AG20443 (cell line): Measurements from ENCODE around the gene NCBP3.
"Not testable (repeated sequence)": the region's sequence is repeated elsewhere in the genome, so short reads cannot be mapped to it uniquely, and the experiment has no call there.

Experiments
- DNase-seq: peaks from one replicate; pipeline ENCODE4 v3.0.0; 2012; ENCODE audit warnings: low spot score, mixed read lengths

The NCBP3 gene

DNA sequence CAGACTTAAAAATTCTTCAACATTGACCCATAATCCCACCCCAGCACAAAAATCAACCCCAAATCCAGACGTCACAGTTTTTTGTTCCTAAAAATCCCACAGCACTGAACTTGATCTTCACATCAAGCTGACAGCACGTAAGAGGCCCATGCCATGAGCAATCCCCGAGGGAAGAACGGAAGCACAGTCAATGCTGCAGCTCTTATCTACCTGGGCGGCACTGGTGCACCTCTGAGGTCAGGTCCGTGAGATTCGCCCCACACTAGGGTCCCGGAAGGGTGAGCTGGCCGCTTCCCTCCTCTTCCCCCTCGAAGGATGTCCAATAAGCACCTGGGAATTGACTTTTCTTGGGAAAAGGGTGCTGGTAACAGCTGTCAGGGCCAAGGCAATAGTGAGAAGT is 33.8 kb downstream of the NCBP3 start:
- DNase-seq: no peak

DNA sequence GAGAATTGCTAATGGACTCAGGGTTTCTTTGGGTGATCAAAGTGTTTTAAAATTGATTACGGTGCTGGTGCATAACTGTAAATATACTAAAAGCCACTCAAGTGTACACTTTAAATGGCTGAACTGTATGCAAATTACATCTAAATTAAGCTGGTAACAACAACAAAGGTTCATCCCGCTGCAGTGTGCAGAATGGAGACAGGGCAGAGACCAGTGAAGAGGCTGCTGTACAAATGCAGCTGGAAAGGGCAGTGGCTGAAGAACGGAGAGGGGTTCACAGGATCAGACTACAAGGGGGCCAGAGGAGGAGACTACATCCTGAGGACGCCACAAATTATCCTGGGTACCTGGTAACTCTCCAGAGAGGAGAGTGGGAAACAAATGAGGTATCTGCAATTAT is 36.0 kb downstream of the NCBP3 start:
- DNase-seq: no peak

- no peak for DNase-seq
Observed at GRCh38 chr17:3809135-3809534, 36.9 kb downstream of the NCBP3 start.

- DNase-seq: no peak
Observed at GRCh38 chr17:3808701-3809100, 37.3 kb downstream of the NCBP3 start.

DNA sequence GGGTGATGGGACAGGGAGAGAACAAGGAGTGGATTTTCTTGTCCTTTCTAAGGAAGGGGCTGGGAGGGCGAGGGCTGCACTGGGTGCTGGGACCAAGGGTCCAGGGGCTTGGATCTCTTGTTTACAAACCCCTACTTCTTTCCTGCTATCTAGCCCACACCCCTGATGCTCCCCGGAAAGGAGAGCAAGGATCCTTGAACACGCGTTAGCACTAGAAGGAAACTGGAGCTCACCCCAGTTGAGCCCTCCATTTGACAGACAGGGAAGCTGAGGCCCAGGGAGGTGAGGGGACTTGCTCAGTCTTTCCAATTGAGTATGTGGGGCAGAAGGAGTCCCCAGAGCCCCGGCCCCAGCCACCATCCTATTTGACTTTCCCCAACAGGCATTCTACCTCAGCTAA is 40.5 kb downstream of the NCBP3 start:
- DNase-seq: no peak

DNA sequence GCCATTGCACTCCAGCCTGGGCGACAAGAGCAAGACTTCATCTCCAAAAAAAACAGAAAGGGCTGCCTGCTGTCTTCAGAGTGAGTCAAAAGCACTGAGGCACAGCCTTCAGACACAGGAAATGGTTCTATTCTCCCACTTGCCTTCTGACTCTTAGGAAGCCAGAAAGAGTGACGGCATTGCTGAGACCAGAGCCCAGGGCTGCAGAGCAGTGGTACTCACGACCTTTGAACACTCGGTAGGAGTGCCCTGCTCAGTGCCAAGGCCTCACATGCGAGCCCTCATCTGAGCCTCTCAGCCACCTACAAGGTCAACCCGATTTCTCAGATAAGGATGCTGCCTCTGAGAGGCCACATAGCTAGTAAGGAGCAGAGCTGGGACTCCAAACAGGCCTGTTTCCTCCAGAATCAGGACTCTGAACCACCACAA is 41.5 kb downstream of the NCBP3 start:
- no peak for DNase-seq

DNA sequence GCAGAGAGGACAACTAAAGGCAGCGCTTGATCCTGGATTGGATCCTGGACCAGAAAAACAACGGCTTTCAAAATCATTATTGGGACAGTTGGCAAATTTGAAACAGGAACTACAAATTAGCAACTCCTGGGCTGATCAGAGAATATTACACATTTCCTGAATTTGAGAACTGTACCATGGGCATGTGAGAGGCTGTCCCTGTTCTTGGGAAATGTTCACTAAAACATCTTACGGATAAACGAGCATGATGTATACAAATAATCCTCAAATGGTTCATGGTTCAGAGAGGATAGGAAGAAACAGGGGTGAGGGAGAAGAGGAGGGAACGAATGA is 42.8 kb downstream of the NCBP3 start:
- no peak for DNase-seq

DNA sequence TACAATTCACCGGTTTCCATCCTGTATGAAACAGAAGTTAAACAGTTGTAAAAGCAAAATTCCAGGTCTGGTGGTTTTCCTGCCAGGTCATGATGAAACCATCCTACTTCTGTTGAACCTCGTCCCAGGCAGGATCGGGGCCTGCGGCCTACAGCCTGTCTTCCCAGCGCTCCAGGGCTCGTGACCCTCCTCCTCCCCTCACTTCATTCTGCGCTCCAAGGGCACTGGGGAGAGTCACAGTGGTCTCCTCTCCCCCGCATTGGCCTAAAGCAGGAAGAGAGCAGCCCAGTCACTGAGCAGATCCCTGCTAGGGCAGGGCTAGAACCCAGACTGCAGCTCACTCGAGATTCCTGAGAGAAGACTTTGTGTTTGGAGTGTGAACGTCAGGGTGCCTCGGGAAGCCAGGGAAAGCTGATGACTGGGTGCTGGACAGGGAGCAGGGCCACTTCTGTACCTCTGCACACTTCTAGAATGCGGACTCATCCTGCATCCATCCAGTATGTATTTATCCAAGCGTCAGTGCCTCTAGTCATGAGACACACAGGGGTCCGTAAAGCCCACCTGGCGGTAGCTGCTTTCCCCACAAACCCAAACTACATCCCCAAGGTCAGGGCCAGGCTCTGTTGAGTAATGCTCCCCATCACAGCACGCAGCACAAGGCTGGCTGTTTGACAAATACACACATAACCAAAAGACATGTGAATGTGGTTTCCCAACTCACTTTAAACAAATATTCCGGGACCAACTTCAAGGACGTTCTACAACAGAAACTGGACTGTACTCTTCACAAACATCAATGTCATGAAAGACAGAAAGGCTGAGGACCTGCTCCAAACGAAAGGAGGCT is 43.4 kb downstream of the NCBP3 start:
- DNase-seq: peak; percentile 85

DNA sequence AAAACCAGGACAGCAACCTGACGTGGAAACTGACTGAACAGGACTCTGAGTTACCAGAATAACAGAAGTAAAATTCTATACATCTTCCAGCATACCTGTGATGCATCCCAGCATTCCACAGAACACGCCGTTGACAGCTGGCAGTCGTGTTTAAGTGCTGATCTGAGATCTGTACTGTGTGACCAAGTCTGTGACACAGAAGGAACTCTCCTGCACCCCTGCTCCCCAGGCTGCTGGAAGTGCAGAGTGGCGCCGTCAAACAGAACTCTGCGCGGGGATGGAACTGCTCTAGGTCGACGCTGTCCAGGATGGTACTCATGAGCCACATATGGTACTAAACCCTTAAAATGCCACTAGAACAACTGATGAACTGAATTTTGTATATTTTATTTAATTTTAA is 44.3 kb downstream of the NCBP3 start:
- no peak for DNase-seq

DNA sequence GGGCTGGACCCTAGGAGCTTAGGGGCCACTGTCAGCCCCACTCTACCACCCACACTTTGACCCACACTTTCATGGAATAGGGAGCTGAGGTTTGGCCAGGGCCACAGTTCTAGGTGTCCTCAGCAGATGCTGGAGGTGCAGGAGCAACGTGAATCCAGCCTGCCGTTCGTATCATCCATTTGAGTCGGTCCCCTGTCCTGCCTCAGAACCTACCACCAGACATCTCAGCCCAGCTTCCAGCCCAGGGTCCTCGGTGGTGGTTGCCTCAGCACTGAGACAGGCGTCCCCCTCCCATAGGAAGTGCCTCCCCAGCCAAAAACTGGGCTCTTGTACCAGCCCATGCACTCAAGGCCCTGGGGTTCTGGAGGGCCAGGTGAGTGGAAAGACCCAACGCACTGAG is 44.7 kb downstream of the NCBP3 start:
- DNase-seq: no peak

DNA sequence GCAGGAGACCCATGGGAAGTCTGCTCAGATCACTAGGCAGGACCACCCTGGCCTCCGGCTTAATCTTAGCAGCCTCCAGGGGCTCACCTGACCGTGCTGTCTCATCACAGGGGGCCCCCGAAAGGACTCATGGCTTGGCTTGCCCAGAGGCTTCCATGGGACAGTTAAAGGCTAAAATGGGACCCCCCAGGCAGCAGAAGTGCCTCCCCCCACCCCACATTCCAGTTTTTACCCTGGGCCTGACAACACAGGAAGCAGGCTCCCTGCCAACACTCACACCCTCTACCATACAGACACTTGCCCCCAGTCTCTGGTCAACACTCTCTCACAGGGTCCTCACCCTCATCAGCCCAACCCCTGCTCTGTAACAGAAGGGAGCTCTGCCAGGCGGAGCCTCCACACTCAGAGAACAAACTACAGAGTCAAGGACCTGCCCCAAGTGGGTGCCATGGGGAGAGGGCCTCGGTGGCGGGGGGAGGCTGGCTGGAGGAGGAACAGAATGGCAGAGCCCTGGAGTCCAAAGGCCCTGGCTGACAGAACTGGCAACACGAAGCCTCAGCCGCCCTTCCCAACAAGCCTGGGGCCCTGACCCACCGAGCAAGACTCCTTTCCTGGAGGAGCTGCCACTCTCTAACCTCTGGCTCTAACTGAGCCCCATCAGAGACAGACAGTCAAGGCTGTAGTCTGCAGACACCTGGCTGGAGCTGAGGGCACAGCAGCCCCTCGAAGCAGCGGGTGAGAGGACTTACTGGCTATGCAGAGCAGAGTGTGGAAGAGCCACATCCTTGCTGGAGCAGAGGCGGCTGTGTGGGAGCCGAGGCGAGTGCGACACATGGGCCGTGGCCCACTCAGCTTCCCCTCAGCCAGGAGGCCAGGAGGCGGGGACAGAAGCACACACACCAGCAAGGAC is 45.4 kb downstream of the NCBP3 start, which contains the start of gene ITGAE:
ITGAE (minus strand) TSS at position 827 of the 910 bp plus-strand sequence; CDS start at position 783, 44 bp downstream.
- no peak for DNase-seq

GRCh38 chr17:3799181-3799945 is 46.7 kb downstream of the NCBP3 start:
- DNase-seq: no peak

- DNase-seq: no peak
Observed at GRCh38 chr17:3798273-3799180, 47.5 kb downstream of the NCBP3 start.

- DNase-seq: no peak
Observed at GRCh38 chr17:3796822-3797170, 49.2 kb downstream of the NCBP3 start.

DNA sequence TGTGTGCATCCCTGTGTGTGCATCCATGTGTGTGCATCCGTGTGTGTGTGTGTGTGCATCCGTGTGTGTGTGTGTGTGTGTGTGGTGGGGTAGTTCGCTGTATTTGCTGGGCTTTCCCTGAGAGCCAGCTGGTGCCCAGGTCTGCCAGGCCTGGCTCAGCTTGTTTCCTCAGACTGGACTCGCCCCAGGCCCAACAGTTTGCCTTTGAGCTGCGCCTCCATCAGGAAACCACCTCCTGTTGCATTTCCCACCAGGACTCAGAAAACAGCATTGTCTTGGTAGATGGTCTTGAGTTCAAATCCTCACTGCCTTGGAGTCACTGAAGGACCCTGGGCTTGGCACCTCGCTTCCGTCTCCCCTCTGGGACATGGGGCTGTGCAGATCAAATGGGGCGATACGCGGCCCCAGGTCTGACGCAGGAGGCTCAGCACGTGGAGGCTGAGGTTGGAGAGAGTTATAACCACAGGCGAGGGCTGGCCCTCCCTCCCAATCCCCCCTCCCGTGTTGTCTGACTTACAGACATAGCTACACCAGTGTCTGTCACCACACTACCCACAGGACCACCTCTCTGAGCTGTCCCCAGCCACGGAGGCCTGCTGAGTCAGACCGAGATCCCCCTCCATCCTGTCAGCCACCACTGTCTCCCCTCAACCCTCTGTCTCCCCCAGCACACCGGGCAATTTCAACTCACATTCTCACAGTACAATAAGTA is 49.8 kb downstream of the NCBP3 start:
- DNase-seq: no peak

GRCh38 chr17:3795390-3796102 is 50.5 kb downstream of the NCBP3 start:
- DNase-seq: no peak

DNA sequence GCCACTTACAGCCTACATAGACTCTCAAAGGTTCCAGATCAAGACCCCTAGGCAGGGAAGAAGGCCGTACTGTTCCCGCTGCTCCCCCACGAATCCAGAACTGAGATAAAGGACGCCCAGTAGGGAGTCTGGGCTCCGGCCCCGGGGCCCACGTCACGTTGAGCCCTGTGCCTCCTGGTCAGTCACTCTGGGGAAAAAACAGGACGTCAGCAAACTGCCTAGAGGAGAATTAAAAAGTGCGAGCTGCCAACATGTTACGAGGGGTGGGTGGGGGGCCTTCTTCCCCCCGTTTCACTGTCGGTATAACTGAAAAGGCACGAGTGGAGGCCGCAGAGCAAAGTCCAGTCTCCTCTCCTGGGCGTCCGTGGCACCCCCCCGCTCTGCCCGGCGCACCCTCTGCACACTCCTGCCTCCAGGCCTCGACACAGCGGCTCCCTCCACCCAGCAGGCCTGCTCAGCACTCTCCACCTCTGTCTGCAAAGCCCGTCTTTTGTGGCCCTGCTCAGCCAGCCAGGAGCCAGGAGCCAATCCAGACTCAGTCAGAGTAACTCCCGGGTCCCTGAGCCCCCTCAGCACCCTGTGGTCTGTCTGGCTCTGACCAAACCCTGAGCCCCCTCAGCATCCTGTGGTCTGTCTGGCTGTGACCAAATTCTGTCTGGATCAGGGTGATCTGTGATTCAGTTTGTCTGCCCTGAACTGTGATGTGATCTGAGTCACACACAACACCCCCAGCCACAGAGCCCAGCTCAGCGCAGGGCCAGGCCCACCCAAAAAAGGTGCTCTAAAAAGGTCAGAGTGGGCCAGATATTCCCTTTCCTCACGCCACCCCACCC is 51.3 kb downstream of the NCBP3 start:
- DNase-seq: peak; percentile 44

DNA sequence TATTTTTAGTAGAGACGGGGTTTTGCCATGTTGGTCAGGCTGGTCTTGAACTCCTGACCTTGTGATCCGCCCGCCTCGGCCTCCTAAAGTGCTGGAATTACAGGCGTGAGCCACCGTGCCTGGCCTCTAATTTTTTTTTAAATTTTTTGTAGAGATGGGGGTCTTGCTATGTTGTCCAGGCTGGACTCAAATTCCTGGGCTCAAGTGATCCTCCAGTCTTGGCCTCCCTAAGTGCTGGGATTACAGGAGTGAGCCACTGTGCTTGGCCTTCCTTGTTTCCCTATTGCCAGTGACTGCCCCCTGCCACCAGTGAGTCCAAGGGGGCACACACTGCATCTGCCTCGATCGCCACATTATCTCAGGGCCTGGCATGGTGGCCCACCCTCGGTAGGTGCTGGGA is 51.9 kb downstream of the NCBP3 start:
- not testable (repeated sequence) for DNase-seq

DNA sequence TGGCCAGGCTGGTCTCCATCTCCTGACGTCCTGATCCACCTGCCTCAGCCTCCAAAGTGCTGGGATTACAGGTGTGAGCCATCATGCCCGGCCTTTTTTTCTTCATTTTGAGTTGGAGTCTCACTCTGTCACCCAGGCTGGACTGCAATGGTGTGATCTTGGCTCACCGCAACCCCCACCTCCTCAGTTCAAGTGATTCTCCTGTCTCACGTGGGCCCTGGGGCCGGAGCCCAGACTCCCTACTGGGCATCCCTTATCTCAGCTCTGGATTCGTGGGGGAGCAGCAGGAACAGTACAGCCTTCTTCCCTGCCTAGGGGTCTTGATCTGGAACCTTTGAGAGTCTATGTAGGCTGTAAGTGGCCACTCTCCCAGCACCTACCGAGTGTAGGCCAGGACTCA is 52.8 kb downstream of the NCBP3 start:
- DNase-seq: not testable (repeated sequence)
